ENCODE data around the gene SIGLEC14.

The SIGLEC14 gene

GRCh38 chr19:51610576-51610975 lies 36.0 kb downstream of the SIGLEC14 start:
- DNase-seq = no peak

GRCh38 chr19:51607920-51608562 lies 38.6 kb downstream of the SIGLEC14 start:
- DNase-seq = no peak

DNA sequence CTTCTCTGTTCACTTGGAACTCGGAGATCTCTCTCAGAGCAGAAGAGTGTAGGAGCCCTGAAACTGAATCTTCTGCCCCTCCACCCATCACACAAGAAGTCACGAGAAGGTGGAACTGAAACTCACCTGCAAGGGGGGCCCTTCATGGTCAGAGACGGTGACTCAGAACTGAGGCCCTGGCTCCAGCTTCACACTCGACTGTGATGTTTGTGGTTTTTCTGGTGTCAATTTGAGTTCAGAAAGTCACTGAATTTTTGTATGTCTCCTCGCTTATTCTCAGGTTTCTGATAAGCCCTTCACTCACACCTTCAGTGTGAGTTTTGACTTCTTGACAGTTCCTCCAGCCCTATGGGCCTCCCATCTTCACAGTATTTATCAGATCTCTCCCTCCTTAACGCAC lies 39.5 kb downstream of the SIGLEC14 start:
- no peak for DNase-seq

DNA sequence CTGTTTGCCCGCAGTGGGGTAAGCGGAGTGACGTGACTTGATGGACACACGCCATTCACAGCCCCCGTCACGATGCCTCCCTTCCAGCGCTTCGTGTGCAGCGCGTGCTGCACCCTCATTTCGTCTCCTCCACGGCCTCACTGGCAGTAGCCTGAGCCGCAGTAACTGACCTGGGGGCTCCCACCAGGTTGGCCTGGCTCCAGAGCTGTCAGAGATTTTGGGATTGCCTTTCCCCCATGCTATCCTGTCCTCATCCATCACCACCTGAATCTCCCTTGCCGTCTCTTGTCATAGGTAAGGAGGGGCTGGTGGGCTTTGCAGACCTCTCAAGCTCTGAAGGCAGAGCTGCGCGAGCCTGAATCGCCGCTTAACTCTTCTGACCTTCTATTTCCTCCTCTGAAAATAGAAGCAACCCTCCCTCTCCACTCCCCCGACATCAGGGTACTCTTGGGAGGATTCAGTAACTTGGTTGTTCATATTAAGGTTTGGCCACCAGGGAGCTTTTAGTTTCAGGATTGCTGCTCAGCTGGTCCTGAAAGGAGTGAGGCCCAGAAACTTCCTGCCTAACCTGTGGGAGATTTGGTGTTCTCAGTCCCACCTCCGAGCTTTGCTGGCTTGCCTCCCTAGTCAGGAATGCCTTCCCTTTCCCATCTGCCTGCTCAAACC lies 44.3 kb downstream of the SIGLEC14 start:
- DNase-seq = no peak

- no peak for DNase-seq
Measured at GRCh38 chr19:51600940-51601580, 45.6 kb downstream of the SIGLEC14 start.

DNA sequence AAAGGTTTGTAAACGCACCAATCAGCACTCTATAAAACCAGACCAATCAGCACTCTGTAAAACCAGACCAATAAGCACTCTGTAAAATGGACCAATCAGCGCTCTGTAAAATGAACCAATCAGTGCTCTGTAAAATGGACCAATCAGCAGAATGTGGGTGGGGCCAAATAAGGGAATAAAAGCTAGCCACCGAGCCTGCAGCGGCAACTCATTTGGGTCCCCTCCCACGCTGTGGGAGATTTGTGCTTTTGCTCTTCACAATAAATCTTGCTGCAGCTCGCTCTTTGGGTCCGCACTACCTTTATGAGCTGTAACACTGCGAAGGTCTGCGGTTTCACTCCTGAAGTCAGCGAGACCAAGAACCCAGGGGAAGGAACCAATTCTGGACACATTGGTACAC lies 47.5 kb downstream of the SIGLEC14 start:
- no peak for DNase-seq

GRCh38 chr19:51598159-51598915 lies 48.3 kb downstream of the SIGLEC14 start:
- no peak for DNase-seq

- no peak for DNase-seq
Measured at GRCh38 chr19:51595190-51596175, 51.1 kb downstream of the SIGLEC14 start.

GRCh38 chr19:51594774-51595109 lies 51.9 kb downstream of the SIGLEC14 start:
- no peak for DNase-seq

DNA sequence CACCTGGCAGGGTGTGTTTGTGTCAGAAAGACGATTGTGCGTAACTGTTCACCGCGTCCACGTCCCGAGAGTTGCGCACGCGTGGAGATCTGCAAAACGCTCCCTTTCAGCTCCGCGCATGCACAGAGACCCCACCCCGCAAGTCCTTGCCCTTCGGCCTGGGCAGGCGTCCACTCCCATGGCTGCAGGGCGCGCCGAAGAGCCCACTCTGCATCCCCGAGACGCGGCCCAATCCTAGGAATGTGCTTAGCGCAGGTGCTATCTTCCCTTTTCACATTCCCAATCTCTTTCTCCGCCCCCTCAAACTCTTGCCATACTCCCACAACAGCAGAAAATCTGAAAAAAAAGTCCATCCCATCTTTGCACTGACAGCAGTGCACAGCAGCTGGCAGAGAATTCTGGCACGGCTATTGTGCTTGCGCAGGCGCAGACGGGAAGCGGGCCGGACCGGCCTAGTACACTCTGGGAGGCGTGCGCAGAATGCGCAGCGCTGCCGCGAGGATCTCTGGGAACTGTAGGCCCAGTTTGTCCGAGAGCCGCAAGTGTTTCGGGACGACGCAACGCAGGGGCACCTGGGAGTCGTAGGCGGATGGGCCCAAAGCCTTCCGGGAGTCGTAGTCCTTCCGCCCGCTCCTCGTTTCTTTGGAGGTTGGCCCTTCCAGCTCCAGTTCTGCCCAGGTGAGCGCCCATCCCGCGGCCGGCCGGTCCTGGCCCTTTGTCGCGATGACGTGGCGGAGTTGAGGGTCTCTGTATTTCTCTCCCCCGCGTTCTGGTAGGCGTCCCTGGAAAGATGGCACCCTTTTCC lies 52.5 kb downstream of the SIGLEC14 start:
- DNase-seq = peak; percentile 59

GRCh38 chr19:51593138-51593890 lies 53.3 kb downstream of the SIGLEC14 start:
- DNase-seq = no peak

All from NCI-H2029 treated with DMSO at 0.1 percent for 48 hours (cell line).